ENCODE data around the gene IPCEF1.
"Not testable (repeated sequence)": the region's sequence is repeated elsewhere in the genome, so short reads cannot be mapped to it uniquely, and the experiment has no call there.

The IPCEF1 gene

DNA sequence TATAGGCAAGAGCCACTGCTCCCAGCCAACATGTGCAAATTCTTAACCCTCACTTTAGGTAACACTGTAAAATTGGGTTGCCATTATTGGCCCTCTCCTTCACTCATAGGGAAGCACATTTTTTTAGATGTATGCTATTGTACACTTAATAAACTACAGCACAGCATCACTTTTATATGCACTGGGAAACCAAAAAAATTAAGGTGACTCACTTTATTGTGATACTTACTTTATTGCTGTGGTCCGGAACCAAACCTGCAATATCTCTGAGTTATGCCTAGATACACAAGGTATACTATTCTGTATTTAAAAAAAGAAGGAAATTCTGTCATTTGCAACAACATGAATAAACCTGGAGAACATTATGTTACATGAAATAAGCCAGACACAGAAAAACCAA lies 40.5 kb downstream of the IPCEF1 start:
- TF ChIP-seq JUND (IDR thresholded peaks at IDR 0.05; ENCODE audit: low read depth) = no peak
- in situ Hi-C loops (cut with HindIII; ENCODE audit: low pct_unique_long_range_greater_than_20kb, low sequenced_read_pairs) = no loop called here
- DNase-seq (ENCODE audit: low read depth in 1 of 2, low spot score in 1 of 2) = no peak

DNA sequence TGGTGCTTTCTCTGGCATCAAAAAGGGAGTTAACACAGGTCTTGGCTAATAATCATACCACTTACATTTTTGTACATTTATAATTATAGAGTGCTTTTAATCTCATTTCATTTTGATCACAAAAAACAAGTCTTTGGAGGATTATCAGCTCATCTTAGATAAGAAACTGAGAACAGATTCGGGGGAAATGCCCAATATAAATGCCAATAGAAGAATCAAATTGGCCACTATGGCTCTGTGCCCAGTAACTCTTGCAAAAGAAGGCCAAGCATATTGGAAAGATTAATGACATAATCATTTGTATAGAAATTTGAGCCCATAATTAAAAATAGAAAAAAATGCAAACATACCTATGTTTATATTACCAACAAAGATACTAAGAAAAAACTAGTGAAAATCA lies 42.5 kb downstream of the IPCEF1 start:
- no peak for DNase-seq (ENCODE audit: low read depth in 1 of 2, low spot score in 1 of 2)
- no peak for TF ChIP-seq JUND (IDR thresholded peaks at IDR 0.05; ENCODE audit: low read depth)
- in situ Hi-C loops (cut with HindIII; ENCODE audit: low pct_unique_long_range_greater_than_20kb, low sequenced_read_pairs) = no loop called here

DNA sequence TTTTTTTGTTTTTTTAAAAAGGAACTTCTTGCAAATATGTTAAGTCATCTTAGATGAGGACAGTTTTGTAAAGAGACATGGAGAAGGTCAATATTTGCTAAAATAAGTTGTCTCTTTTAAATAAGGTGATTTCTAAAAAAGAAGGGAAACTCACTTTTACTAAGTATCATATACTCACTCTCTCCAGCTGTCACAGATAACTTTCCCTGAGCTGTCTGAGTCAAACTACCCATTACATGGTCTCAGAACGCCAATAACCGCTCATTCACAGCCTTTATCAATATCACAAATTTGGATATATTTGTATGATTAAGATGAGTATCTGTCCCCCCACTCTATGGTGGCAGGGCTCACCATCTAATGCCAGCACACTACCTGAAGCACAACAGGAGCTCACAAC lies 47.6 kb downstream of the IPCEF1 start:
- no peak for TF ChIP-seq JUND (IDR thresholded peaks at IDR 0.05; ENCODE audit: low read depth)
- no peak for DNase-seq (ENCODE audit: low read depth in 1 of 2, low spot score in 1 of 2)
- in situ Hi-C loops (cut with HindIII; ENCODE audit: low pct_unique_long_range_greater_than_20kb, low sequenced_read_pairs) = no loop called here

DNA sequence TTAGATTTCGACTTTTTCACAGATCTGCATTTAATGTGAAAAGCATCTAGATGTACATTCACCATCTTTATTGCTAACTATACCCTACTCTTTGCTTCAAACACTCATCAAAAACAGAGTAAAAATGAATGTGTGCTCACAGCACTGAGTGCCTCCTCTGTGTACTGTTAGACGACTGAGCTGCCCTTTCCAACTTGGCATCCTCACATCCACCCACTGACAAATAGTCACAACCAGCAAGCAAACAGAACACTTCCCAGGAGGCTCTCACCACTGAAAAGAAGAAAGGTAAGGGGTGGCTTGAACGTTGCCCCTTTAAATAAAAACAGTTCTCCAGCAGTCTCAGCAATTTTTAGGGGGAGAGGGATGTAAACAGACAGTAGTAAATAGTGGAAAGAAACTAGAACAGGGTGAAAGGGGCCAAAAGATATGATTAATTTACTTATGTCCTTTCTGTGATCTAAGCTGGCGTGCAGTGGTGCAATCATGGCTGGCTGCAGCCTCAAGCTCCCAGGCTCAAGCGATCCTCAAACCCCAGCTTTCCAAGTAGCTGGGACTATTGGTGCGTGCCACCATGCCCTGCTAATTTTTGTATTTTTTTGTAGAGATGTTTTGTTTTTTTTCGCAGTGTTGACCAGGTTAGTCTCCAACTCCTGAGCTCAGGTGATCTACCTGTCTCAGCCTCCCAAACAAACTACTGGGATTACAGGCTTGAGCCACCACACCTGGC lies 48.7 kb downstream of the IPCEF1 start:
- no peak for TF ChIP-seq JUND (IDR thresholded peaks at IDR 0.05; ENCODE audit: low read depth)
- no peak for DNase-seq (ENCODE audit: low read depth in 1 of 2, low spot score in 1 of 2)
- in situ Hi-C loops (cut with HindIII; ENCODE audit: low pct_unique_long_range_greater_than_20kb, low sequenced_read_pairs) = no loop called here

DNA sequence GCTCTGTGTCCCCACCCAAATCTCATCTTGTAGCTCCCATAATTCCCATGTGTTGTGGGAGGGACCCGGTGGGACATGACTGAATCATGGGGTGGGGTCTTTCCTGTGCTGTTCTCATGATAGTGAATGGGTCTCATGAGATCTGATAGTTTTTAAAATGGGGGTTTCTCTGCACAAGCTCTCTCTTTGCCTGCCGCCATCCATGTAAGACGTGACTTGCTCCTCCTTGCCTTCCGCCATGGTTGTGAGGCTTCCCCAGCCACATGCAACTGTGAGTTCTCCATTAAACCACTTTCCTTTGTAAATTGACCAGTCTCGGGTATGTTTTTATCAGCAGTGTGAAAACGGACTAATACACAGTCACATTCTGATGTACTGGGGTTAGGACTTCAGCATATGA lies 49.5 kb downstream of the IPCEF1 start:
- in situ Hi-C loops (cut with HindIII; ENCODE audit: low pct_unique_long_range_greater_than_20kb, low sequenced_read_pairs) = not testable (repeated sequence)

DNA sequence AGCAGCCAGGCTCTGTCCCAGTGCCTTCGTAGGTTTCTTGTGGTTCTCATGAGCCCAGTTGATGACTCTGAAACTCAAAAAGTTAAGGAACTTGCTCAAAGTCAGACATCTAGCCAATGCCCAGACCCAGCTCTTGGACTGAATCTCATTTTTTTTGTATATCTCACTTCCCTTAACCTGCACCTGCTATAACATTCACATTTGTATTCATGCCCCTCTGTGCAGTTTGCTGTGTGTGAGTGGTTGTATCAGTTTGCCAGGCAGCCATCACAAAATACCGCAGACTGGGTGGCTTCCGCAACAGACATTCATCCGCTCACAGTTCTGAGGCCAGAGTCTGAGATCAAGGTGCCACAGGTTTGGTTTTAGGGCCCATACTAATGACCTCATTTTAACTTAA lies 49.9 kb downstream of the IPCEF1 start:
- TF ChIP-seq JUND (IDR thresholded peaks at IDR 0.05; ENCODE audit: low read depth) = no peak
- no peak for DNase-seq (ENCODE audit: low read depth in 1 of 2, low spot score in 1 of 2)
- in situ Hi-C loops (cut with HindIII; ENCODE audit: low pct_unique_long_range_greater_than_20kb, low sequenced_read_pairs) = no loop called here

More for the DNA sequence above, 49.5 kb downstream of the IPCEF1 start:
- DNase-seq (ENCODE audit: low read depth in 1 of 2, low spot score in 1 of 2) = not testable (repeated sequence)

DNA sequence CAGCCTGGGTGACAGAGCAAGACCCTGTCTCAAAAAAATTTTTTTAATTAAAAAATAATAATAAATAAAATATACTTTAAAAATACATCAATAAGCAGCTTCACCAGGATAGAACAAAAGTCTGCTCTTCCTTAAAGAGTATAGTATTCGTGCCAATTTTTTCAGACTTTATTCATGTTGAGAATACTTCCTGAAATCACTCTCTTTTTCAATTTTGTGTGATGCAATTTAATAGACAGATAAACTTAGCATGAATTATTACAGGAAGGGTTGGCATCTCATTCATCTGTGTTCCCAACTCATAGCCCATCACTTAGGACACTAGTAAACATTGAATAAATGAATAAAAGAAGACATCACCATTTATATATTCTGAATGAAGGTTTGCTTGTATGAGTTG lies 52.4 kb downstream of the IPCEF1 start:
- no peak for DNase-seq (ENCODE audit: low read depth in 1 of 2, low spot score in 1 of 2)
- TF ChIP-seq JUND (IDR thresholded peaks at IDR 0.05; ENCODE audit: low read depth) = no peak
- in situ Hi-C loops (cut with HindIII; ENCODE audit: low pct_unique_long_range_greater_than_20kb, low sequenced_read_pairs) = no loop called here

DNA sequence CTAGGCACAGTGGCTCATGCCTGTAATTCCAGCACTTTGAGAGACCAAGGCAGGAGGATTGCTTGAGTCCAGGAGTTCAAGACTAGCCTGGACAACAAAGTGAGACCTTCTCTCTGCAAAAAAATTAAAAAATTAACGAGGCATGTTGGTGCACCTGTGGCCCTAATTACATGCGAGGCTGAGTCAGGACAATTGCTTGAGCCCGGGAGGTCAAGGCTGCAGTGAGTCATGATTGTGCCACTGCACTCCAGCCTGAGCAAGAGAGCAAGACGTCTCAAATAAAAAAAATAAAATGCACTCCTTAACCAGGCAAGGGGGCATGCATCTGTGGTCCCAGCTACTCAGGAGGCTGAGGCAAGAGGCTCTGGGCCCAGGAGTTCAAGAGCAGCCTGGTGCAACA lies 53.0 kb downstream of the IPCEF1 start:
- in situ Hi-C loops (cut with HindIII; ENCODE audit: low pct_unique_long_range_greater_than_20kb, low sequenced_read_pairs); DNase-seq (ENCODE audit: low read depth in 1 of 2, low spot score in 1 of 2): not testable (repeated sequence)

DNA sequence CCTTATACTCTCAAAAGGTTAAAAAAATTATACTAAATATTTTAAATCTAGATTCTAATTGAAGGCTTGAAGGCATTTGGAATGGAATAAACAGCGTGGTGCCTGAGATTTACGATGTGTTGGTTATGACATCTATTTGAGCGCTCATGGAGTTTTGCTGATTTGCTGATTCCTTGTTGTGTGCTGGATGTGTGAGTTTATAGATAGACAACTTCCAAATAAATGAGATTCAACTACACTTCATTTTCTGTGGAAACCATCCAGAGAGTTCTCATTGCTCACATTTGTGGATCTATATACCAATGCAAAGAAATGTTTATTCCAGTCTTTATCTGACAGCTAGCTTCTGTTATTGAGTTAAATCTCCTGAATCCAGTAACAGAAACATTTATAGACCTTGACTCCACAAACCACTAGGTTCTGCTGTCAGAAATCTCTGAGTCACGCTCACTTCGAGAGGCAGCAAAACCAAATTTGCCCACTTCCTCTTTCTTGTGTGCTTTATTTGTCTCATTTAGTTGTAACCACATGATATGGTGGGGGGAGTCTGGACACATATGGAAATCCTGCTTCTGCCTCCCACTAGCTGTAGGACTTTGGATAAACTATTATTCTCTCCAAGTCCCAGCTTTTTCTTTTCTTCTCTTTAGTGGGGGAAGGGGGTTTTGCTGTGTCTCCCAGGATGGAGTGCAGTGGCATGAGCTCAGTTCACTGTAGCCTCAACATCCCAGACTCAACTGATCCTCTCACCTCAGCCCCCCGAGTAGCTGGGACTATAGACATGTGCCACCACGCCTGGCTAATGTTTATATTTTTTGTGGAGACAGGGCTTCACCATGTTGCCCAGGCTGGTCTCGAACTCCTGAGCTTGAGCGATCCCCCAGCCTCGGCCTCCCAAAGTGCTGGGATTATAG lies 54.5 kb downstream of the IPCEF1 start:
- in situ Hi-C loops (cut with HindIII; ENCODE audit: low pct_unique_long_range_greater_than_20kb, low sequenced_read_pairs) = no loop called here
- TF ChIP-seq JUND (IDR thresholded peaks at IDR 0.05; ENCODE audit: low read depth) = no peak
- no peak for DNase-seq (ENCODE audit: low read depth in 1 of 2, low spot score in 1 of 2)

DNA sequence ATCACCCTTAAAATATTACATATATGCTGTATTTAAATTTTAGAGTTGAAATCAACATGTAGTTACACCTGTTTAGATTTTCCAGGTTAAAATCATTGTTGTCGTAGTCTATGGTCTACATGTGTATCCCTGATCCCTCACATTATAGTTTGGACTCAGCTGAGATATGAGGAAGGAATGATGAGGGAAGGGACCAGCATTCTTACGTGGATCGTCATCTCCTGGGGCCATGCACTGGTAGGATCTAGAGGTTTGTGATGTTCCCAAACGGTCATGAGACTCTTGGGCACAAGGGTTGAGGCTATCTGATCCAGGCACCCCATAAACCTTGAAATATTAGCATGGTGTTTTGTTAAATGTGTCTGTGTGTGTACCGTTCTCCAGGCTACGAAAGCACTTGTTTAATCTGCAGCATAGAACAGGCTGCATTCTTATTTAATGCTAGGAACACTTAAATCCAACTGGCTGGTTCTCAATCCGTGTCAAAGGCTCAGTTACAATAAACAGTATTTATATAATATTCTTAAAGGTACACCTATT lies 55.4 kb downstream of the IPCEF1 start:
- DNase-seq (ENCODE audit: low read depth in 1 of 2, low spot score in 1 of 2) = no peak
- in situ Hi-C loops (cut with HindIII; ENCODE audit: low pct_unique_long_range_greater_than_20kb, low sequenced_read_pairs) = no loop called here

DNA sequence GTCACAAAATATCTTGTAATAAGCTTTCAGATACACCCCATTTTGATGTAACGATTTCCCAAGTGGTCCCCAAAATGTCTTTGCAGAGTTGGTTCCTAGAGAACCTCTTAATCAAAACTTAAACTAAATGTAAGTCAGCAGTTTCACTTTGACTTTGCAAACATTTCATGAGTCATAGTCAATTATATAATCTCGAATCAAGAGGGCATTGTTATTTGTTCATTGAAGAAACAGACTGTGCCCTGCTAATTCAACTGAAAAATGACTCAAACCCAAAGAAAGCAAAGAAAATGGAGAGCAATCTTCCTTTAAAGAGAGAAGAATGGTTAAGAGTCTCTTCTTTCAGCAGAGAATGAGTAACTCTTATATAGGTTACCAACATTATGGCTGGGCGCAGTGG lies 58.3 kb downstream of the IPCEF1 start:
- in situ Hi-C loops (cut with HindIII; ENCODE audit: low pct_unique_long_range_greater_than_20kb, low sequenced_read_pairs) = no loop called here
- no peak for TF ChIP-seq JUND (IDR thresholded peaks at IDR 0.05; ENCODE audit: low read depth)
- no peak for DNase-seq (ENCODE audit: low read depth in 1 of 2, low spot score in 1 of 2)

More for the DNA sequence above, 55.4 kb downstream of the IPCEF1 start:
- TF ChIP-seq JUND (IDR thresholded peaks at IDR 0.05; ENCODE audit: low read depth) = no peak

DNA sequence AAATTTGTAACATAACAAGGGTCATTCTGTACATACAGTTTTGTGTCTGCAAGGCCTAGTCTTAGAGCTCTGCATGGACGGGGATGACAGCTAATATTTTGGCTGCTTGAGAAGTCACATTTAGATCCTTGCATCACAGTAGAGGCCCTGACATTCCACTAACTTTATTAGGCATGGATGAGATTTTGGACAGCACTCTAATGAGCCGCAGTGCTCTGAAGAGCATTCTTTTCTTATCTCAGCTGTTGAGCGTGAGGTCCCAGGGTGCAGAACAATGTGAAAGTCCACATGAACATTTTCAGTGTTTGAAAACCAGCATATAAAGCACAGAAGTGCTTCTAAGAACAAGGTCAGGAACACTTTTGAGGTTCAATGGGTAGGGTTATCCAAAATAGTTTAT lies 58.9 kb downstream of the IPCEF1 start:
- in situ Hi-C loops (cut with HindIII; ENCODE audit: low pct_unique_long_range_greater_than_20kb, low sequenced_read_pairs) = no loop called here
- no peak for TF ChIP-seq JUND (IDR thresholded peaks at IDR 0.05; ENCODE audit: low read depth)

DNA sequence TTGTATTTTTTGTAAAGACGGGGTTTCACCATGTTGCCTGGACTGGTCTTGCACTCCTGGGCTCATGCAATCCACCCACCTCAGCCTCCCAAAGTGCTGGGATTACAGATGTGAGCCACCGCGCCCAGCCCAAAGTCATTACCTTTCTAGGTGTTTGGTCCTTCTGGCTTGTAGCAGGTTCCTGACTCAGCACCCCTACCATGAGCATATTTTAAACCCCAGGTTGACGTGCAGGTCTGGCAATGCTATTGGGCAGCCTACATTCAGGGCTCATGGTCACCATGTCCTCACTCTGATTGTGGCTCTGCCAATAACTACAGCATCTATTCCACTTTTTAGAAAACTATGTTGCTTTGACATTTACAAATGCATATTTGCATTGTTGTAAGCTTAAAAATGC lies 59.4 kb downstream of the IPCEF1 start:
- DNase-seq (ENCODE audit: low read depth in 1 of 2, low spot score in 1 of 2) = no peak
- TF ChIP-seq JUND (IDR thresholded peaks at IDR 0.05; ENCODE audit: low read depth) = no peak
- in situ Hi-C loops (cut with HindIII; ENCODE audit: low pct_unique_long_range_greater_than_20kb, low sequenced_read_pairs) = no loop called here

More for the DNA sequence above, 58.9 kb downstream of the IPCEF1 start:
- DNase-seq (ENCODE audit: low read depth in 1 of 2, low spot score in 1 of 2) = no peak
